HG03342 (cell line): ENCODE measurements around the gene HECTD1.
"Not testable (repeated sequence)": the region's sequence is repeated elsewhere in the genome, so short reads cannot be mapped to it uniquely, and the experiment has no call there.

Experiments used
- ATAC-seq: cut with Tn5 transposase; IDR thresholded peaks from one replicate; pipeline ENCODE4 v1.9.1; 2021; ENCODE audit warnings: mild to moderate bottlenecking, moderate library complexity; ENCODE audit not compliant: unreplicated experiment

Gene HECTD1

GRCh38 chr14:31057701-31058364 lies 149.8 kb downstream of the HECTD1 start:
- ATAC-seq: no peak

- no peak for ATAC-seq
These were observed 150.6 kb downstream of the HECTD1 start for GRCh38 chr14:31057035-31057434.

- not testable (repeated sequence) for ATAC-seq
These were observed 154.5 kb downstream of the HECTD1 start for GRCh38 chr14:31052905-31053586.

- ATAC-seq: no peak
These were observed 156.1 kb downstream of the HECTD1 start for GRCh38 chr14:31051511-31051910.

DNA sequence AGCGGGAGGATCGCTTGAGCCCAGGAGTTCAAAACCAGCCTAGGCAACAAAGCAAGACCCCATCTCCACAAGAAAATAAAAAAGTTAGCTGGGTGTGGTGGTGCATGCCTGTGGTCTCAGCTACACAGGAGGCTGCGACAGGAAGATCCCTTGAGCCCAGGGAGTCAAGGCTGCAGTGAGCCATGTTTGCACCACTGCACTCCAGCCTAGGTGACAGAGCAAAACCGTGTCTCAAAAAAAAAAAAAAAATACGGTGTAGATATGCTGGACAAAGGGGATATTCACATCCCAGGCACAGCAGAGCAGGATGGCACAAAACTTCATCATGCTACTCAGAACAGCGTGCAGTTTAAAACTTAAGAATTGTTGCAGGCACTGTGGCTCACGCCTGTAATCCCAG lies 156.6 kb downstream of the HECTD1 start:
- ATAC-seq: no peak
